Measurements from ENCODE around the gene MTARC2.
"Not testable (repeated sequence)": the region's sequence is repeated elsewhere in the genome, so short reads cannot be mapped to it uniquely, and the experiment has no call there.

MTARC2 gene

GRCh38 chr1:220748089-220748934 lies at the start of gene MTARC2:
TSS of gene MTARC2 (plus strand) at chr1:220748322. CDS start at chr1:220748532, 210 bp downstream.
- DNase-seq = peak; percentile 41

GRCh38 chr1:220698607-220699016 lies 49.5 kb upstream of the MTARC2 start:
- DNase-seq = no peak

GRCh38 chr1:220699044-220699443 lies 49.1 kb upstream of the MTARC2 start:
- DNase-seq = no peak

- no peak for DNase-seq
Observed at GRCh38 chr1:220700556-220701179, 47.5 kb upstream of the MTARC2 start.

- no peak for DNase-seq
Observed at GRCh38 chr1:220701974-220702373, 46.1 kb upstream of the MTARC2 start.

GRCh38 chr1:220702733-220703270 lies 45.3 kb upstream of the MTARC2 start:
- DNase-seq = no peak

GRCh38 chr1:220703305-220703704 lies 44.8 kb upstream of the MTARC2 start:
- no peak for DNase-seq

- no peak for DNase-seq
Observed at GRCh38 chr1:220705782-220706181, 42.3 kb upstream of the MTARC2 start.

- DNase-seq = no peak
Observed at GRCh38 chr1:220706480-220706879, 41.6 kb upstream of the MTARC2 start.

GRCh38 chr1:220707160-220707559 lies 41.0 kb upstream of the MTARC2 start:
- no peak for DNase-seq

- no peak for DNase-seq
Observed at GRCh38 chr1:220708244-220708643, 39.9 kb upstream of the MTARC2 start.

GRCh38 chr1:220708936-220709801 lies 39.0 kb upstream of the MTARC2 start:
- DNase-seq = no peak

GRCh38 chr1:220710333-220710732 lies 37.8 kb upstream of the MTARC2 start:
- DNase-seq = no peak

GRCh38 chr1:220711056-220711809 lies 36.9 kb upstream of the MTARC2 start:
- DNase-seq = no peak

GRCh38 chr1:220715986-220716385 lies 32.1 kb upstream of the MTARC2 start:
- DNase-seq = not testable (repeated sequence)

GRCh38 chr1:220717800-220718640 lies 30.1 kb upstream of the MTARC2 start:
- DNase-seq = no peak

GRCh38 chr1:220721266-220721665 lies 26.9 kb upstream of the MTARC2 start:
- DNase-seq = not testable (repeated sequence)

GRCh38 chr1:220726634-220727033 lies 21.5 kb upstream of the MTARC2 start:
- no peak for DNase-seq

GRCh38 chr1:220727519-220727918 lies 20.6 kb upstream of the MTARC2 start:
- DNase-seq = no peak

GRCh38 chr1:220730486-220730885 lies 17.6 kb upstream of the MTARC2 start:
- DNase-seq = no peak

- DNase-seq = no peak
Observed at GRCh38 chr1:220732137-220732536, 16.0 kb upstream of the MTARC2 start.
